Activated B cell treated with CpG ODN at 0.5 μM for 24 hours (primary cell): ENCODE data around the gene NPL. TPM values are rescaled to one million over a fixed set of nuclear protein-coding genes. Genes with fewer than 3 reads are reported as not detected.

Experiments used
- ATAC-seq: fragments of 200-7000 bp; cut with Tn5 transposase; one replicate; pipeline ENCODE4 v1.10.0; 2021; ENCODE audit warnings: low read depth, mild to moderate bottlenecking, moderate library complexity
- CTCF ChIA-PET: fragments of 350-600 bp; sonication (Branson Sonifier 250); formaldehyde crosslinking; loops from one replicate; lab custom pipeline; 2021; ENCODE audit warnings: antibody characterized with exemption; lab: Charles Lee
- POLR2A ChIA-PET: fragments of 350-600 bp; sonication (Branson Sonifier 250); formaldehyde crosslinking; loops from one replicate; lab custom pipeline; 2021; ENCODE audit warnings: antibody characterized with exemption; lab: Charles Lee
- DNase-seq: peaks from one replicate; pipeline ENCODE4 v3.0.0; 2022
- H3K27ac Mint-ChIP-seq: one replicate; pipeline ENCODE4 v1.8.0; 2020; ENCODE audit warnings: mixed read lengths
- H3K27me3 Mint-ChIP-seq: one replicate; pipeline ENCODE4 v1.8.0; 2021; ENCODE audit warnings: mixed read lengths
- H3K36me3 Mint-ChIP-seq: one replicate; pipeline ENCODE4 v1.8.0; 2021; ENCODE audit warnings: low read depth, mixed read lengths
- H3K4me1 Mint-ChIP-seq: one replicate; pipeline ENCODE4 v1.8.0; 2021; ENCODE audit warnings: mixed read lengths
- H3K4me3 Mint-ChIP-seq: one replicate; pipeline ENCODE4 v1.8.0; 2020; ENCODE audit warnings: mild to moderate bottlenecking, mixed read lengths
- H3K9me3 Mint-ChIP-seq: one replicate; pipeline ENCODE4 v1.8.0; 2020; ENCODE audit warnings: mixed read lengths
- intact Hi-C: fragments of 100-400 bp; cut with micrococcal nuclease; formaldehyde crosslinking; loops from one replicate; pipeline ENCODE4 v1.15.1; 2024
- total RNA-seq: library from RNA; stranded (reverse); gene quantifications from 2 replicates; pipeline ENCODE4 v1.2.3, GENCODE V29; 2022
- TF ChIP-seq, protein P1 (sequence below): fragments of 200-600 bp; IDR thresholded peaks from one replicate; pipeline ENCODE4 v1.8.0; 2022; ENCODE audit warnings: antibody characterized with exemption, mild to moderate bottlenecking

NPL gene
- total RNA-seq, 1 donor from 2014 or later = 2.9 TPM

DNA sequence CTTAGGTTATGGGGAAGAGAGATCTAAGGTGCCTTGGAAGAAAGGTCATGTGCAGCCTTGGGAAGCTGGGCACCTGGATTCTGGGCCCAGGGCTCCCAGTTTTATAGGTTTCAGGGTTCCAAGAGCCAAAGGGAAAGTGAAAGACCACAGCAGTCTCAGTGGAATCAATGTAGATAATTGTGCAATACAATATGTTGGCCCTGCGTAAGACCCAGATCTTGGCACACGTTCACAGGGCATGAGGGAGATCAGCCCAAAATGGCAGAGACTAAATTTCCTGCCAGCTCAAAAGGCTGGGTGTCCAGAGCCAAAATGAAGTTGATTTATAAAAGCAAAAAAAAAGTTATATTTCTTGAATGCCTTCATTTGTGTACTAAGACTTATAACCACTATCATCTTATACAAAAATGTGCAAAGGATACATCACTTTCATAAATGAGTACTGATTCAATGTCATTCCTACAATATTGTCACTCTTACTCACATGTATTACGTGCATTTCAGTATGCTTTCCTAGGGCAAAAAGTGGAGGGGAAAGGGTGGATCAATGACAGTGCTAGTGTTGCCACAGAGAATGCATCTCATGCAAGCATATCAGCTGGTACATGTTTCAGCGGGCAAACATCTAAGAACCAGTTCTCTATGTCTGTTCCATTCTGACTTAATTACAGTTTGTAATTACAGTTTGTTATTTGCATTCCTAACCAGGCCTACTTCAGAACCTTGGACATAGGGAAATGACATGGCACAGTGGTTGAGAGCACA lies 22.5 kb upstream of the NPL start:
- DNase-seq (no peak), ATAC-seq (no peak)
- TF ChIP-seq, protein P1, sequence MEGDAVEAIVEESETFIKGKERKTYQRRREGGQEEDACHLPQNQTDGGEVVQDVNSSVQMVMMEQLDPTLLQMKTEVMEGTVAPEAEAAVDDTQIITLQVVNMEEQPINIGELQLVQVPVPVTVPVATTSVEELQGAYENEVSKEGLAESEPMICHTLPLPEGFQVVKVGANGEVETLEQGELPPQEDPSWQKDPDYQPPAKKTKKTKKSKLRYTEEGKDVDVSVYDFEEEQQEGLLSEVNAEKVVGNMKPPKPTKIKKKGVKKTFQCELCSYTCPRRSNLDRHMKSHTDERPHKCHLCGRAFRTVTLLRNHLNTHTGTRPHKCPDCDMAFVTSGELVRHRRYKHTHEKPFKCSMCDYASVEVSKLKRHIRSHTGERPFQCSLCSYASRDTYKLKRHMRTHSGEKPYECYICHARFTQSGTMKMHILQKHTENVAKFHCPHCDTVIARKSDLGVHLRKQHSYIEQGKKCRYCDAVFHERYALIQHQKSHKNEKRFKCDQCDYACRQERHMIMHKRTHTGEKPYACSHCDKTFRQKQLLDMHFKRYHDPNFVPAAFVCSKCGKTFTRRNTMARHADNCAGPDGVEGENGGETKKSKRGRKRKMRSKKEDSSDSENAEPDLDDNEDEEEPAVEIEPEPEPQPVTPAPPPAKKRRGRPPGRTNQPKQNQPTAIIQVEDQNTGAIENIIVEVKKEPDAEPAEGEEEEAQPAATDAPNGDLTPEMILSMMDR = no peak
- POLR2A ChIA-PET = no interaction called here
- H3K4me3 Mint-ChIP-seq = no peak overlapping the region
- no peak overlapping the region for H3K27ac Mint-ChIP-seq
- intact Hi-C loops = no loop called here
- H3K4me1 Mint-ChIP-seq = no peaks in the 10 kb centered on the region
- H3K36me3 Mint-ChIP-seq = no peaks in the 10 kb centered on the region
- no peaks in the 10 kb centered on the region for H3K9me3 Mint-ChIP-seq
- H3K27me3 Mint-ChIP-seq = peaks cover 10% of the 10 kb centered on the region
- CTCF ChIA-PET = no interaction called here

DNA sequence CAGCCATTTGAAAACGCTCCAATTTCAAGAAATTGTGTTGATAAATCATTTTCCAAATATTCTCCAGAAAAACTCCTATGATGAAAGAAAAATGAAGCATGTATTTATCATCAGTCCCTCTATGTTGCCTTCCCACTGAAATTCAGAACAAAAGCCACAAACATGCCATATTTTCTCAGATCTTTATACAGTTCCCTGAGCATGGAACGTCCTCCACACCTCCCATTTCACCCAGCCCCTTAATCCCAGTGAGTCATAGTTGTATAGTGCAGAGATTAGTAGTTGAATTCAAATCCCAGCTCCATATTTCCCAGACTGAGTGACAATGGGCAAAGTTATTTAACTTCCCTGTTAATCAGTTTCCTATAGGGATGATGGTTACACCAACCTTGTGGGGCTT lies 20.6 kb upstream of the NPL start:
- intact Hi-C loops = no loop called here
- DNase-seq = no peak
- Mint-ChIP-seq H3K27me3 (peaks cover 8% of the 10 kb centered on the region), H3K4me3 (no peak overlapping the region), H3K36me3 (no peaks in the 10 kb centered on the region), H3K9me3 (no peaks in the 10 kb centered on the region), H3K27ac (no peak overlapping the region), H3K4me1 (no peaks in the 10 kb centered on the region)
- CTCF ChIA-PET = interaction anchor here (1.2 kb wide), 1 partner anchor 16 kb away, joined by 3 read pairs; no protein-coding TSS in a partner anchor
- TF ChIP-seq, protein P1 = no peak
- POLR2A ChIA-PET = interaction anchor here (0.7 kb wide), 1 partner anchor 164 kb away, joined by 3 read pairs; no protein-coding TSS in a partner anchor
- ATAC-seq = no peak

DNA sequence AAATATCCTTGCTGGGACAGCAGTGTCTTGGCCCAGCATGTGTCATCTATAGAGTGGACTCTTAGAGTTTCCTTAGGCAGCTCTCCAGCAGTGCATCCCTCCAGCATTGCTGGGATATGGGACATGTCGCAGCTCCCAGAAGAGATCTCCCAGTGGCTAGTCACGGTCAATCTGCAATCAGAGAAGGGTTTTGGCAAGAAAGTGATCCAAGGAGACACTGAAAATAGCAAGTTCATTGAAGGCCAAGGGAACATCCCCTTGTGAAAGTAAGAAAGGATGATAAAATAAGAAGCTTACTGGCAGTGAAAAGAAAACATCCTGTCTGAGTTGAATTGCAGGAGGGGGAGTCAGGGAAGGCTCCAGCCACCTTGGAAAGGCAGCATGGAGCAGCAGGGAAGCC lies 19.3 kb upstream of the NPL start:
- intact Hi-C loops = no loop called here
- H3K27ac Mint-ChIP-seq = no peak overlapping the region
- H3K9me3 Mint-ChIP-seq = no peaks in the 10 kb centered on the region
- ATAC-seq = no peak
- ChIA-PET CTCF (interaction anchor here (0.8 to 1.2 kb wide), 2 partner anchors 12 to 14 kb away, joined by 3 to 4 read pairs; no protein-coding TSS in a partner anchor), POLR2A (no interaction called here)
- TF ChIP-seq, protein P1 = no peak
- no peak overlapping the region for H3K4me3 Mint-ChIP-seq
- DNase-seq = no peak
- peaks cover 6% of the 10 kb centered on the region for H3K27me3 Mint-ChIP-seq
- H3K36me3 Mint-ChIP-seq = no peaks in the 10 kb centered on the region
- no peaks in the 10 kb centered on the region for H3K4me1 Mint-ChIP-seq

DNA sequence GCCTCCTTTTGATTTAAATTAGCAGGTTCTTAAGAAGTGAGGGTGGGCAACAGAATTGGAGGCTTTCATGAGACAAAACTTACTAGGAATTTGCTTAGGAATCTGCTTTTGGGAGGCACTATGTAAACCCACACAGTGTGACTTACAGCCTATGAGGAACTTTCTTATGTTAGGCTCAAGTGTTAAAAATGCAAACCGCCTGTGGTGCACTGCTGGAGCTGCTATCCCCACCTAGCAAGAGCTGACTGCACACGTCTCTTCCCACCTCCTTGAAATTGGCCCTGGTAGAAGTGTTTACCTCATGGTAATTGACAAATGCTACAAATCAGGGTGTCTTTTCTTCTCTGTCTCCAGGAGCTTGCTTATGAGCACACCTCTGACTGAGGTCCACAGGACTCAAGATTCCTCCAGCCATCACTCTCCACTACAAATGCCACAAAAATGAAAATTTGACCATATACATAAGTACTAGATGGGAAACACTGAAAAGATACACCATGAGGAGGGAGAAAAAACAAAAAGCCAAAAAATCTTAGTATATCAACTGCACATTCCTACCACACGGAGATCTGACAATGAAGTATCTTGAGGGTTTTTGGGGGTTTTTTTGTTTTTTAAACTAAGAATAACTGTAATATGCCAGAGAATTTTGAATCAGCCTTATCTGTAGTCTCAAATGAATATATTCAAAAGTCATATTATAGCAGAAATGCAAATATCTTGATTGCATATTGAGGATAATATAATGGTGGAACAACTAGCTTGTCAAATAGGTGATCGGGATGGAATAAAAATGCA lies 18.2 kb upstream of the NPL start:
- TF ChIP-seq, protein P1 = no peak
- no peak for ATAC-seq
- H3K4me3 Mint-ChIP-seq = no peak overlapping the region
- intact Hi-C loops = no loop called here
- H3K9me3 Mint-ChIP-seq = no peaks in the 10 kb centered on the region
- H3K4me1 Mint-ChIP-seq = no peaks in the 10 kb centered on the region
- H3K36me3 Mint-ChIP-seq = no peaks in the 10 kb centered on the region
- ChIA-PET CTCF (interaction anchor here (1.4 kb wide), 1 partner anchor 11 kb away, joined by 5 read pairs; no protein-coding TSS in a partner anchor), POLR2A (no interaction called here)
- H3K27ac Mint-ChIP-seq = no peak overlapping the region
- no peak for DNase-seq
- peaks cover 6% of the 10 kb centered on the region for H3K27me3 Mint-ChIP-seq

DNA sequence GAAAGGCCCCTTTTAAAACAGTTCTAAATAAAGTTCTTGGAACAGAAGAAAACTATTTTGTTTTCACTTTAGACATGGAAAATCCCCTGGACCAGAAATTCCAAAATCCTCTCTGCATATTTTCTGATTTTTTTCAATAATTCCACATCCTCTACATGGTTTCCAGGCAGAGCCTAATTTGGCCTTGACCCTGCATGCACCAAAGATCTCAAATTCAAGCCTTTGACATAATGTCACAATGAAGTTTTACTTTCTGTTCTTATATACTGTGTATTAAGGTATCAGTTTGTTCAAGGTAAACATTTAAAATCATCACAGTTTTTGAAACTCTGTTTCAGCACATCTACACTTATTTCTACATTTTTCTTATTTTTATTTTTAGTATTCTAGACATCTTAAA lies 12.2 kb upstream of the NPL start:
- intact Hi-C loops = no loop called here
- TF ChIP-seq, protein P1 = no peak
- Mint-ChIP-seq H3K27ac (no peak overlapping the region), H3K36me3 (no peaks in the 10 kb centered on the region), H3K4me3 (no peak overlapping the region), H3K27me3 (peaks cover 2% of the 10 kb centered on the region), H3K9me3 (no peaks in the 10 kb centered on the region), H3K4me1 (peaks cover 9% of the 10 kb centered on the region)
- DNase-seq (no peak), ATAC-seq (no peak)
- ChIA-PET CTCF (no interaction called here), POLR2A (no interaction called here)
